ENCODE results near the gene PPP1R9B.

Gene PPP1R9B

DNA sequence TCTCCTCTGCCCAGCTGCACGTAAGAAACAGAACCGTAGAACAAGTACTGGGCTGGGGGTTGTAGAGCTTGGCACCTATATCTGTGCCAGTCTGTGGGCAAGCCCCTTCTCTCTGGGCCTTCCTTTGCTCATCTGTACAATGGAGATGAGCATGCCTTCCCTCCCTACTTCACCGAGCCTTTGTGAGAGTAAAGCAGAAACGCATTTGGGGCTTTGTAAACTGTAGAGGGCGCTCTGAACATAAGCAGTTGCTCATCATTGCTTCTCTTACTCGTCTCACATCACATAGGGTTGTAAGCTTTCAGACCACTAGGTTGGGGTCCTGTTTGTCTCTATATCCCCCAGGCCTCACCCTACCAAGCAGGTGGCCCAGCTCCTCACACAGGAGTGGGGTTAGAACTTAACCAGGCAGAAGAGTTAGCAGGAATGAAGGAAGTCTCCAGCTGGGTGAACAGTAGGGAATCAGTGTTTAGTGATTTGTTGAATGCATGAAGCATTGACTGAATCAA lies 35.6 kb downstream of the PPP1R9B start:
- TF ChIP-seq, protein P1, sequence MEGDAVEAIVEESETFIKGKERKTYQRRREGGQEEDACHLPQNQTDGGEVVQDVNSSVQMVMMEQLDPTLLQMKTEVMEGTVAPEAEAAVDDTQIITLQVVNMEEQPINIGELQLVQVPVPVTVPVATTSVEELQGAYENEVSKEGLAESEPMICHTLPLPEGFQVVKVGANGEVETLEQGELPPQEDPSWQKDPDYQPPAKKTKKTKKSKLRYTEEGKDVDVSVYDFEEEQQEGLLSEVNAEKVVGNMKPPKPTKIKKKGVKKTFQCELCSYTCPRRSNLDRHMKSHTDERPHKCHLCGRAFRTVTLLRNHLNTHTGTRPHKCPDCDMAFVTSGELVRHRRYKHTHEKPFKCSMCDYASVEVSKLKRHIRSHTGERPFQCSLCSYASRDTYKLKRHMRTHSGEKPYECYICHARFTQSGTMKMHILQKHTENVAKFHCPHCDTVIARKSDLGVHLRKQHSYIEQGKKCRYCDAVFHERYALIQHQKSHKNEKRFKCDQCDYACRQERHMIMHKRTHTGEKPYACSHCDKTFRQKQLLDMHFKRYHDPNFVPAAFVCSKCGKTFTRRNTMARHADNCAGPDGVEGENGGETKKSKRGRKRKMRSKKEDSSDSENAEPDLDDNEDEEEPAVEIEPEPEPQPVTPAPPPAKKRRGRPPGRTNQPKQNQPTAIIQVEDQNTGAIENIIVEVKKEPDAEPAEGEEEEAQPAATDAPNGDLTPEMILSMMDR (IDR thresholded peaks at IDR 0.05; ENCODE audit: insufficient read depth, low read depth, low read length, missing control alignments): peak; percentile 74
- peak; percentile 68 for DNase-seq (ENCODE audit: low read depth)
- no peak overlapping the region for H3K4me3 ChIP-seq (ENCODE audit: low read depth, low read length)

DNA sequence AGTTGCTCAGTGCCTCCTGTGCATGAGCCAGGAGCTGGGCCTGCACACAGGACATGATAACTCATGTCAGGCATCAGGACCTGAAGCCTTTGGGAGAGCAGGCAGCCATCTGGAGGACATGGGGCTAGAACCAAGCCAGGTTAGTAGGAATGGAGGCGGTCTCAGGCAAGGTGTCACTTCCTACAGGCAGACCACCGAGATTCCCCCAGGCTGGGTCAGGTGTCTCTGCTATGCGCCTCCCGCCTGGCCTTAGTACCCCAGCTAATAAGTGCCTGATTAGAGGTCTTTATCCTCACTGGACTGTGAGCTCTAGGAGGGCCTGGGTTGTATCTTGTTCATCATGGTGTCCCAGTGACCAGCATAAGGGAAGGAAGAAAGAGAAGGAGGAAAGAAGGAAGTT lies 36.1 kb downstream of the PPP1R9B start:
- TF ChIP-seq, protein P1 (IDR thresholded peaks at IDR 0.05; ENCODE audit: insufficient read depth, low read depth, low read length, missing control alignments): no peak
- H3K4me3 ChIP-seq (ENCODE audit: low read depth, low read length): no peak overlapping the region
- DNase-seq (ENCODE audit: low read depth): no peak

DNA sequence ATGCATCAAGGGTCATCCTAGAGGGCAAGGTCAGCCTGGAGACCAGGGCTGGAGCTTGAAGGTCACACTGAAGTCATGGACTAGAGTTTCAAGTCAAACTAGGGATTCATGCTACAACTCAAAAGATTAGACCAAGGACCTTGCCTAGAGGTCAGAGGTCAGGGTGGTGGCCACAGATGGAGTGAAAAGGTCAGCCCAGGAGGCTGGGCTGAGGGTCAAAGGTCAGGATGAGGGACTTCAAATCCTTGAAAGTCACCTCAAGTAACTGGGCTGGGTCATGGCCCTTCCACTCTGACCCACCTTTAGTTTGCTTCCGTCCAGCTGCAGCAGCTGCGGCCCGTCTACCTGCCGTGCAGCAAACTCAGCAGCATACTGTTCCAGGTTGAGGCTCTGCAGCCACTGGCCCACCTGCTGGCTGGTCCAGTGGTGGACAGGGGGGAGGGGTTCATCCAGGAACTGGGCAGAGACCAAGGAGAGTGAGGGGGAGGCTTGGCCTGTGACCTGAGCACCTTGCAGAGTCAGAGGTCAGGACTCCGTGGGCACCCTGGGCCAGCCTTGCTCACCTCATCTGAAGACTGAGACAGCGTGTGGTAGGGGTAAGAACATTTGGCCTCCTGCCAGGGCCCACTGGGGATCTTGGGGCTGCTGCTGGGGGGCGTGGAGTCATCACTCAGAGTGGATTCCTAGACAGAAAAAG lies 36.7 kb downstream of the PPP1R9B start:
- no peak for DNase-seq (ENCODE audit: low read depth)
- H3K4me3 ChIP-seq (ENCODE audit: low read depth, low read length): no peak overlapping the region
- TF ChIP-seq, protein P1 (IDR thresholded peaks at IDR 0.05; ENCODE audit: insufficient read depth, low read depth, low read length, missing control alignments): no peak

DNA sequence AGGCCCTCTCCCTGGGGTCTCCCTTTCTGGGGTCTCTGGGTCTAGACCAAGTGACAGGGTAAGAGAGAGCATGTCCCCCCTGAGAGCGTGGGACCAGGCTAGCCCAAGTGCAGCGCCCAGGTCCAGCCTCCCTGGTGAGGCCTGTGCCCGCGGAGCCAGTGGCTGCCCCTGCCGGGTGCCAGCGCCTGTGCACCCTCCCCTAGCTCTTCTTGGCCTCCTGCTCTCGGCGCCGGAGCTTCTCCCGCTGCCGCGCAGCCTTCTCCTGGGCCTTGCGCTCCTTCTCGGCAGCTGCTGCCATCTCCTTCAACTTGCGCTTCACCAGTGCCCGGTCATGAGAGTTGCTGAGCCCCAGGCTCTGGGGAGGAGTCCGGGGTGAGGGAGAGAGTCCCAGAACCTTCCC lies 37.8 kb downstream of the PPP1R9B start:
- DNase-seq (ENCODE audit: low read depth): no peak
- TF ChIP-seq, protein P1 (IDR thresholded peaks at IDR 0.05; ENCODE audit: insufficient read depth, low read depth, low read length, missing control alignments): no peak
- no peak overlapping the region for H3K4me3 ChIP-seq (ENCODE audit: low read depth, low read length)

DNA sequence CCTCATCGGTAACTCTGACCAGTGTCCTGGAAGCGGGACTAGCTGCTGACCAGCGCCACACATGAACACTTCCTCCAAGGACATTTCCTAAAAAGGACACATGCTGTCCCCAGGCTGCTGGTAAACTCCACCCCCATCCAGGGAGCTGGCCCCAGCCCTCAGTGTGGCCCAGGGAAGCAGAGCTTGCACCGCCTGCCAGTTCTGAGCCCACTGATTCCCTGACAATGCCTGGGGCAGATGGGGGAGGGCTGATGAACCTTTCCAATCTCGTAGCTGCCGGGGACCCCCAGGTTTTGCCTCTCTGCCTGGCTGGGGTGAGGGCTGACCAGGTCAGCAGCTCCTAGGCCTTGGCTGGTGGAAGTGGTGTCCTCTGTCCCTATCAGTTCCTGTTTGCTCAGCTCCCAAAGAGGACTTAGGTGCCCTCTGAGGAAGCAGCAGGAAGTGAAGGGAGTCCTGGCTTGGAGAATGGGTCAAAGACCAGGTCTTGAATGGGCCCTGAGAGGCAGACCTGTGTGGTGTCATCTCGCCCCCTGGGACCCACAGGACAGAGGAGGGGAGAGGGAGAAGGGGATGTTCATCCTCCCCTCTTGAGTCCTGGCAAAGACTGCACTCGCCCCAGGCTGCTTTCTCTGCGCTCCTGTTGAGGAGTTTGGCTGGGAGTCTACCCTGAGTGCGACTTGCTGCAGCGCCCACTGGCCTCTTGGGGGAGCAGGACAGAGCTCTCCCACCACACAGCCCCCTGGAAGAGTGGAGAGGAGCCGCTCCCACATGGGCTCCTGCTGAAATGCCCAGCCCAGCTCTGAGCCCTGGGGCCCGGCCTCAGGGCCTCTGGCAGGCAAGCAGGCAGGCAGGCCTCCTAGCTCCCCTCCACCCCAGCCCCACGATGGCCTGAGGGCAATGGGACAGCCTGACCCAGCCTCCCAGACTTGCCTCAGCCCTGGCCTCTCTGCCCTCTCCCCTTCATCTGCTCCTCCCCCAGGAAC lies 38.5 kb downstream of the PPP1R9B start:
- H3K4me3 ChIP-seq (ENCODE audit: low read depth, low read length): no peak overlapping the region
- no peak for DNase-seq (ENCODE audit: low read depth)
- TF ChIP-seq, protein P1 (IDR thresholded peaks at IDR 0.05; ENCODE audit: insufficient read depth, low read depth, low read length, missing control alignments): no peak

DNA sequence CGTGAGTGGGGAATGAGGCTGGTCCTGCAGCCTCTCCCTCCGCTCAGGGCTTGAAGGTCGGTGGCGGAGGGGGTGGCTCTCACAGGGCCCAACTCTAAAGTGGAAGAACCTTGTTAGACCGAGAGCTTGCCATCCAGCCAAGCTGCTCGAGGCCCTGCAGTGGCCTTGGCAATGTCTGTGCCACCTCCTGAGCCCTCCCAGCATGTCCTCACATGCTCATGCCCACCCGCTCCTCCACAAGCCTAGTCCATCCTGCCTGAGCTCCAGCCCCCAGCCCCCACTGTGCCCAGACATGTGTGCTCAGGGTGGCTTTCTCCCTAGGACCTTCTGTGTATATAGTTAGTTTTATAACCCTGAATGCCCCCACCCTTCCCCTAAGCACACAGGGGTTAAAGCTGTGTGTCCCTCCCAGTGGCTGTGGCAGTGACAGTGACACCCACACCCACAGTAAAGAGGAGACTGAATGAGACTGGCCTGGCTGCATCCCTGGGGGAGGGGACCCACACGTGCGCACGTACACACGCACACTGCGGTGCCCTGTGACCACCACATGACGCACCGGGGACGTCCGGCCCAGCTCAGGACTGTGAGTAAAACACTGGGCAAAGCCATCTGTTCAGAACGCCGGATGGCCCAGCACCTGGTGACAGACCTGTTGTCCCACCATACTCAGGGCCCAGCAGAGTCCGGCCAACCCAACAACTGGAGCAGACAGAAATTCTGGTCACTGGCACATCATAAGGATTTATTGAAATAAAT lies 39.7 kb downstream of the PPP1R9B start:
- no peak for DNase-seq (ENCODE audit: low read depth)
- TF ChIP-seq, protein P1 (IDR thresholded peaks at IDR 0.05; ENCODE audit: insufficient read depth, low read depth, low read length, missing control alignments): no peak

More for the DNA sequence above, 39.7 kb downstream of the PPP1R9B start:
- H3K4me3 ChIP-seq (ENCODE audit: low read depth, low read length): no peak overlapping the region

Data from GM12865 (cell line).